GM20431 (cell line): ENCODE data around the gene WNK2.

ENCODE experiments used
- in situ Hi-C: fragments of 300-500 bp; cut with MseI, MboI; formaldehyde crosslinking; loops from one replicate; pipeline ENCODE4 v1.15.0; 2020; ENCODE audit warnings: low sequenced_read_pairs; ENCODE audit not compliant: unreplicated experiment

The WNK2 gene

GRCh38 chr9:93210324-93210973, 26.5 kb downstream of the WNK2 start:
- in situ Hi-C loops, result no loop called here

GRCh38 chr9:93210974-93211653, 27.2 kb downstream of the WNK2 start:
- in situ Hi-C loops, result no loop called here

GRCh38 chr9:93211654-93212001, 27.7 kb downstream of the WNK2 start:
- in situ Hi-C loops, result no loop called here

GRCh38 chr9:93212409-93212808, 28.5 kb downstream of the WNK2 start:
- in situ Hi-C loops, result no loop called here

GRCh38 chr9:93216073-93216365, 32.1 kb downstream of the WNK2 start:
- in situ Hi-C loops, result no loop called here

GRCh38 chr9:93217706-93218105, 33.8 kb downstream of the WNK2 start:
- in situ Hi-C loops, result no loop called here

- in situ Hi-C loops, result no loop called here
Observed at GRCh38 chr9:93218161-93218560, 34.2 kb downstream of the WNK2 start.

- in situ Hi-C loops, result no loop called here
Observed at GRCh38 chr9:93218671-93219420, 34.9 kb downstream of the WNK2 start.

GRCh38 chr9:93219692-93220091, 35.8 kb downstream of the WNK2 start:
- in situ Hi-C loops, result no loop called here

GRCh38 chr9:93220627-93221026, 36.7 kb downstream of the WNK2 start:
- in situ Hi-C loops, result no loop called here

GRCh38 chr9:93221044-93221443, 37.1 kb downstream of the WNK2 start:
- in situ Hi-C loops, result no loop called here

GRCh38 chr9:93222890-93223259, 38.9 kb downstream of the WNK2 start:
- in situ Hi-C loops, result no loop called here

- in situ Hi-C loops, result no loop called here
Observed at GRCh38 chr9:93223260-93224180, 39.6 kb downstream of the WNK2 start.

- in situ Hi-C loops, result no loop called here
Observed at GRCh38 chr9:93224591-93224990, 40.7 kb downstream of the WNK2 start.

GRCh38 chr9:93225417-93225816, 41.5 kb downstream of the WNK2 start:
- in situ Hi-C loops, result no loop called here

- in situ Hi-C loops, result no loop called here
Observed at GRCh38 chr9:93225892-93226291, 42.0 kb downstream of the WNK2 start.

GRCh38 chr9:93226819-93227218, 42.9 kb downstream of the WNK2 start:
- in situ Hi-C loops, result no loop called here

- in situ Hi-C loops, result no loop called here
Observed at GRCh38 chr9:93228030-93228429, 44.1 kb downstream of the WNK2 start.

GRCh38 chr9:93228453-93228852, 44.5 kb downstream of the WNK2 start:
- in situ Hi-C loops, result no loop called here

GRCh38 chr9:93229636-93230035, 45.7 kb downstream of the WNK2 start:
- in situ Hi-C loops, result no loop called here

GRCh38 chr9:93230185-93230584, 46.2 kb downstream of the WNK2 start:
- in situ Hi-C loops, result no loop called here
